ENCODE measurements around the gene PFN3.

The PFN3 gene

GRCh38 chr5:177392765-177393164 is 7.7 kb downstream of the PFN3 start:
- Histone ChIP-seq H3K4me3 (ENCODE audit: low read length) (no peak overlapping the region), H3F3A (ENCODE audit: control insufficient read depth, insufficient read depth) (peaks cover 13% of the 10 kb centered on the region), H3K4me2 (ENCODE audit: low read length) (0 out of 2 replicates have a peak overlapping the region, but pooled peaks have one; percentile 3), H3K36me3 (ENCODE audit: control insufficient read depth, low read length) (no peaks in the 10 kb centered on the region), H3K9me2 (replicated peaks; ENCODE audit: control insufficient read depth, low read length) (no peaks in the 10 kb centered on the region), H3K4me1 (ENCODE audit: control insufficient read depth, low read length) (peaks cover 49% of the 10 kb centered on the region), H3K79me2 (ENCODE audit: control insufficient read depth, low read length) (no peaks in the 10 kb centered on the region), H3K27ac (ENCODE audit: low read depth, low read length) (no peak overlapping the region), H3K9me3 (ENCODE audit: control insufficient read depth, insufficient read depth, low read length) (no peaks in the 10 kb centered on the region), H3K27me3 (ENCODE audit: control insufficient read depth, low read length) (no peaks in the 10 kb centered on the region), H4K20me1 (ENCODE audit: control insufficient read depth, insufficient read depth, low read depth, low read length) (no peaks in the 10 kb centered on the region)
- TF ChIP-seq EZH2phosphoT487 (IDR thresholded peaks at IDR 0.05; ENCODE audit: borderline replicate concordance, low read length), result no peak
- no peak for TF ChIP-seq CTCF (IDR thresholded peaks at IDR 0.05; ENCODE audit: low read depth, low read length, poor library complexity, severe bottlenecking)

GRCh38 chr5:177390363-177391300 is 9.8 kb downstream of the PFN3 start:
- no peak for TF ChIP-seq EZH2phosphoT487 (IDR thresholded peaks at IDR 0.05; ENCODE audit: borderline replicate concordance, low read length)
- TF ChIP-seq CTCF (IDR thresholded peaks at IDR 0.05; ENCODE audit: low read depth, low read length, poor library complexity, severe bottlenecking), result peak; percentile 96
- peak overlapping the region; percentile 67 for H3K4me2 ChIP-seq (ENCODE audit: low read length)
- no peaks in the 10 kb centered on the region for H3K27me3 ChIP-seq (ENCODE audit: control insufficient read depth, low read length)
- H3F3A ChIP-seq (ENCODE audit: control insufficient read depth, insufficient read depth), result peaks cover 13% of the 10 kb centered on the region
- no peaks in the 10 kb centered on the region for H4K20me1 ChIP-seq (ENCODE audit: control insufficient read depth, insufficient read depth, low read depth, low read length)
- peak overlapping the region; percentile 49 for H3K4me3 ChIP-seq (ENCODE audit: low read length)
- no peaks in the 10 kb centered on the region for H3K9me2 ChIP-seq (replicated peaks; ENCODE audit: control insufficient read depth, low read length)
- H3K4me1 ChIP-seq (ENCODE audit: control insufficient read depth, low read length), result peaks cover 64% of the 10 kb centered on the region
- H3K79me2 ChIP-seq (ENCODE audit: control insufficient read depth, low read length), result no peaks in the 10 kb centered on the region
- no peaks in the 10 kb centered on the region for H3K36me3 ChIP-seq (ENCODE audit: control insufficient read depth, low read length)
- peak overlapping the region; percentile 65 for H3K27ac ChIP-seq (ENCODE audit: low read depth, low read length)
- no peaks in the 10 kb centered on the region for H3K9me3 ChIP-seq (ENCODE audit: control insufficient read depth, insufficient read depth, low read length)

- Histone ChIP-seq H3K27me3 (ENCODE audit: control insufficient read depth, low read length) (no peaks in the 10 kb centered on the region), H3K36me3 (ENCODE audit: control insufficient read depth, low read length) (no peaks in the 10 kb centered on the region), H4K20me1 (ENCODE audit: control insufficient read depth, insufficient read depth, low read depth, low read length) (no peaks in the 10 kb centered on the region), H3K4me3 (ENCODE audit: low read length) (peak overlapping the region; percentile 49), H3K4me1 (ENCODE audit: control insufficient read depth, low read length) (peaks cover 64% of the 10 kb centered on the region), H3K9me2 (replicated peaks; ENCODE audit: control insufficient read depth, low read length) (no peaks in the 10 kb centered on the region), H3F3A (ENCODE audit: control insufficient read depth, insufficient read depth) (peaks cover 13% of the 10 kb centered on the region), H3K79me2 (ENCODE audit: control insufficient read depth, low read length) (no peaks in the 10 kb centered on the region), H3K9me3 (ENCODE audit: control insufficient read depth, insufficient read depth, low read length) (no peaks in the 10 kb centered on the region), H3K4me2 (ENCODE audit: low read length) (peak overlapping the region; percentile 67), H3K27ac (ENCODE audit: low read depth, low read length) (peak overlapping the region; percentile 65)
- no peak for TF ChIP-seq EZH2phosphoT487 (IDR thresholded peaks at IDR 0.05; ENCODE audit: borderline replicate concordance, low read length)
- no peak for TF ChIP-seq CTCF (IDR thresholded peaks at IDR 0.05; ENCODE audit: low read depth, low read length, poor library complexity, severe bottlenecking)
Observed at GRCh38 chr5:177389241-177390169, 11.0 kb downstream of the PFN3 start.

Measured in DOHH2 (cell line).